ENCODE measurements around the gene PTPN7. TPM values are rescaled to one million over a fixed set of nuclear protein-coding genes. Genes with fewer than 3 reads are reported as not detected.

The PTPN7 gene
- total RNA-seq, 4 donors from 2014 or later = 0.42 to 2.7 (median 0.60) TPM; not detected in 1

- TF ChIP-seq CTCF (IDR thresholded peaks at IDR 0.05) = no peak
- no peak for TF ChIP-seq POLR2AphosphoS5 (IDR thresholded peaks at IDR 0.05)
- Histone ChIP-seq H3K9me3 (no peaks in the 10 kb centered on the region), H3K36me3 (no peaks in the 10 kb centered on the region), H3K27me3 (peaks cover 24% of the 10 kb centered on the region), H3K4me1 (peaks cover 7% of the 10 kb centered on the region), H3K4me3 (no peak overlapping the region), H3K27ac (no peak overlapping the region)
- DNase-seq (ENCODE audit: low spot score in 2 of 2) = no peak
- 61% methylated on average over 4 of the region's 8 CpGs for WGBS
These were observed 27.4 kb upstream of the PTPN7 start for GRCh38 chr1:202187697-202188407.

GRCh38 chr1:202187041-202187671, 26.8 kb upstream of the PTPN7 start:
- H3K27me3 ChIP-seq = peaks cover 19% of the 10 kb centered on the region
- H3K27ac ChIP-seq = no peak overlapping the region
- no peaks in the 10 kb centered on the region for H3K9me3 ChIP-seq
- no peak for DNase-seq (ENCODE audit: low spot score in 2 of 2)
- peaks cover 6% of the 10 kb centered on the region for H3K4me1 ChIP-seq
- no peaks in the 10 kb centered on the region for H3K36me3 ChIP-seq
- TF ChIP-seq CTCF (IDR thresholded peaks at IDR 0.05) (no peak), POLR2A (IDR thresholded peaks at IDR 0.05) (no peak), EP300 (IDR thresholded peaks at IDR 0.05) (no peak), POLR2AphosphoS5 (IDR thresholded peaks at IDR 0.05) (no peak)
- H3K4me3 ChIP-seq = no peak overlapping the region
- WGBS = 61% methylated on average over 7 of the region's 8 CpGs

- peaks cover 19% of the 10 kb centered on the region for H3K27me3 ChIP-seq
- H3K27ac ChIP-seq = no peak overlapping the region
- WGBS = 83% methylated on average over 5 of the region's 7 CpGs
- no peak for TF ChIP-seq POLR2AphosphoS5 (IDR thresholded peaks at IDR 0.05)
- no peak for TF ChIP-seq EP300 (IDR thresholded peaks at IDR 0.05)
- no peak for TF ChIP-seq POLR2A (IDR thresholded peaks at IDR 0.05)
- TF ChIP-seq CTCF (IDR thresholded peaks at IDR 0.05) = no peak
- peaks cover 6% of the 10 kb centered on the region for H3K4me1 ChIP-seq
- H3K4me3 ChIP-seq = no peak overlapping the region
- H3K36me3 ChIP-seq = no peaks in the 10 kb centered on the region
- H3K9me3 ChIP-seq = no peaks in the 10 kb centered on the region
- DNase-seq (ENCODE audit: low spot score in 2 of 2) = no peak
These were observed 25.9 kb upstream of the PTPN7 start for GRCh38 chr1:202186327-202186726.

GRCh38 chr1:202184750-202185460, 24.5 kb upstream of the PTPN7 start:
- peak in 1 of 2 donors; percentile 87 for DNase-seq (ENCODE audit: low spot score in 2 of 2)
- Histone ChIP-seq H3K4me3 (no peak overlapping the region), H3K27me3 (peaks cover 23% of the 10 kb centered on the region), H3K27ac (no peak overlapping the region), H3K4me1 (peaks cover 6% of the 10 kb centered on the region), H3K9me3 (no peaks in the 10 kb centered on the region), H3K36me3 (no peaks in the 10 kb centered on the region)
- TF ChIP-seq POLR2A (IDR thresholded peaks at IDR 0.05) = no peak
- TF ChIP-seq POLR2AphosphoS5 (IDR thresholded peaks at IDR 0.05) = no peak
- no peak for TF ChIP-seq EP300 (IDR thresholded peaks at IDR 0.05)
- TF ChIP-seq CTCF (IDR thresholded peaks at IDR 0.05) = peak; percentile 41 to 89
- 20% methylated on average over 14 of the region's 19 CpGs for WGBS
